ENCODE data around the gene CELA2B. TPM values are rescaled to one million over a fixed set of nuclear protein-coding genes. Genes with fewer than 3 reads are reported as not detected.

The CELA2B gene
- total and polyA plus RNA-seq, 10 of the 15 experiments (the other 5 are each of a cell fraction or from before 2014, with no cell fraction given): not detected

DNA sequence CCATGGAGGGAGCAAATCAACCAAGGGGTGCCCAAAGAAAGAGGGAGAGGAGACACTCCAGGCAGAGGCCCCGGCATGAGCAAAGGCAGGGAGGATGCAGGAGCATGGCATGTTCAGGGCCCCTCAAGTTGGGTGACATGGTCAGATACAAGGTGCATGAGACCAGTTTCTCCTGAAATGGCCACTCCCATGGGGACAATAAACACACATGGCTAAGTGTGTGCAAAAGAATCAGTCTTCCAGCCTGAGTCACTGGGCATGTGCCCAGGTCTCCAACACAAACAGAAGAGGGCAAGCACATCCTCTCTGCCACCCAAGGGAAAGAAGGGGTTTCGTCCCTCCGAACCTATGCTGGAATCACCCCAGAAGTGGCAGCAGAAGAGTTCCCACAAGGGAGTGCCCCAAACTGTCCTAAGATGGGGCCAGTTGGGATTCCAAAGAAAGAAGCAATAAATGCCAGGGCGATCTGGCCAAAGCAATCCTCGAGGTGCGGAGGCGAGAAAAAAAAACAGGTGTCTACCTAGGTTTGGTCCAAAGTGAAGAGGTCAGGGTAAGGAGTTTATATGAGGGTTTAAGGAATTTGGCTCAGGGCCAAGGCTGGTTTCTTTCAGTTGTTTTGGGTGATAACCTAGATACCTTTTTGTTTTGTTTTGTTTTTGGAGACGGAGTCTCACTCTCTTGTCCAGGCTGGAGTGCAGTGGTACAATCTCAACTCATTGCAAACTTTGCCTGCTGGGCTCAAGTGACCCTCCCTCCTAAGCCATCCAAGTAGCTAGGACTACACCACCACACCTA lies 34.9 kb downstream of the CELA2B start:
- Histone ChIP-seq H4K20me1 (ENCODE audit: control insufficient read depth, insufficient read depth) (no peaks in the 10 kb centered on the region), H3K9me3 (replicated peaks; ENCODE audit: control insufficient read depth, insufficient read depth, low read length) (no peaks in the 10 kb centered on the region), H3K27me3 (replicated peaks in 1 of 2; ENCODE audit: control insufficient read depth in 2 of 2, insufficient read depth in 2 of 2, low read length in 1 of 2) (no peaks in the 10 kb centered on the region), H2AFZ (ENCODE audit: control insufficient read depth, low read depth, low read length) (no peak overlapping the region), H3K4me1 (ENCODE audit: control insufficient read depth, insufficient read depth, low read length) (peaks cover 9% of the 10 kb centered on the region), H3K27ac (ENCODE audit: control insufficient read depth, insufficient read depth) (no peak overlapping the region), H3K4me3 (no peak overlapping the region), H3K4me2 (ENCODE audit: control insufficient read depth, insufficient read depth) (no peak overlapping the region), H3K36me3 (ENCODE audit: control insufficient read depth in 2 of 2, insufficient read depth in 2 of 2, low read length in 1 of 2) (no peaks in the 10 kb centered on the region; a peak in 1 of 4 replicates), H3K79me2 (ENCODE audit: control insufficient read depth, insufficient read depth, low read length) (no peaks in the 10 kb centered on the region), H3K9ac (ENCODE audit: control insufficient read depth, insufficient read depth, low read length) (no peak overlapping the region)
- ATAC-seq: no peak
- FAIRE-seq: no peak
- no peak for DNase-seq (ENCODE audit: low read depth, low spot score)
- POLR2A ChIA-PET: no interaction called here
- TF ChIP-seq DPF2 (IDR thresholded peaks at IDR 0.05): no peak
- TF ChIP-seq, protein P1, sequence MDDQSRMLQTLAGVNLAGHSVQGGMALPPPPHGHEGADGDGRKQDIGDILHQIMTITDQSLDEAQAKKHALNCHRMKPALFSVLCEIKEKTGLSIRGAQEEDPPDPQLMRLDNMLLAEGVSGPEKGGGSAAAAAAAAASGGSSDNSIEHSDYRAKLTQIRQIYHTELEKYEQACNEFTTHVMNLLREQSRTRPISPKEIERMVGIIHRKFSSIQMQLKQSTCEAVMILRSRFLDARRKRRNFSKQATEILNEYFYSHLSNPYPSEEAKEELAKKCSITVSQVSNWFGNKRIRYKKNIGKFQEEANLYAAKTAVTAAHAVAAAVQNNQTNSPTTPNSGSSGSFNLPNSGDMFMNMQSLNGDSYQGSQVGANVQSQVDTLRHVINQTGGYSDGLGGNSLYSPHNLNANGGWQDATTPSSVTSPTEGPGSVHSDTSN (IDR thresholded peaks at IDR 0.05; ENCODE audit: insufficient replicate concordance, low read depth, low read length): no peak
- TF ChIP-seq SREBF2 (IDR thresholded peaks at IDR 0.05; ENCODE audit: low read length): no peak
- TF ChIP-seq EZH2 (IDR thresholded peaks at IDR 0.05; ENCODE audit: borderline replicate concordance, control insufficient read depth, low read depth, low read length): no peak
- TF ChIP-seq RBBP5 (conservative IDR thresholded peaks at IDR 0.05): no peak
- BruUV-seq (replicated peaks): no TSS peak
- intact Hi-C loops (cut with micrococcal nuclease; ENCODE audit: unreplicated experiment): no loop called here
- in situ Hi-C loops (cut with MboI): no loop called here
- 98% methylated on average over 8 of the region's 8 CpGs for WGBS (ENCODE audit: insufficient coverage, insufficient replicate concordance, low lambda C conversion rate, missing lambda C conversion rate)
- RAD21 ChIA-PET (ENCODE audit: unreplicated experiment): no interaction called here
- CTCF ChIA-PET: no interaction called here
- SMC1A ChIA-PET (ENCODE audit: uncharacterized antibody, unreplicated experiment): no interaction called here

DNA sequence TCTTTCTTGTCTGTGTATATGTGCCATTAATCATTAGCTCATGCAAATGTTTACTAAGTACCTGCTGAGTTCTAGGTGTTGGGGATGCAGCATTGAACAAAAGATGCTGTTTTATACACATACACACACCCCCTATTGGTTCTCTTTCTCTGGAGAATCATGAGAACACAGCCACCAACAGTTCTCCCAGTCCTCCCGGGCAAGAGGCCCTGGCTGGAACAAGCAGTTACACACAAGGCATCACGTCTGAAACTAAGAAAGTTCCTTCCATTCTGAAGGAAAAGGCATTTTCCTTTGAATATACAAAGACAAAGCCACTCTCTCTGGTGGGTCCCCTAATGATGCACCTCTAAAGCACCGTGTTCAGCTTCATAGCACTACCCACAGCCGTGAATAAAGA lies 37.3 kb downstream of the CELA2B start:
- H3K9me3 ChIP-seq (replicated peaks; ENCODE audit: control insufficient read depth, insufficient read depth, low read length): no peaks in the 10 kb centered on the region
- in situ Hi-C loops (cut with MboI): no loop called here
- WGBS (ENCODE audit: insufficient coverage, insufficient replicate concordance, low lambda C conversion rate, missing lambda C conversion rate): 80% methylated on average over 4 of the region's 4 CpGs
- no peak for TF ChIP-seq CHD4 (IDR thresholded peaks at IDR 0.05)
- TF ChIP-seq, protein P2, sequence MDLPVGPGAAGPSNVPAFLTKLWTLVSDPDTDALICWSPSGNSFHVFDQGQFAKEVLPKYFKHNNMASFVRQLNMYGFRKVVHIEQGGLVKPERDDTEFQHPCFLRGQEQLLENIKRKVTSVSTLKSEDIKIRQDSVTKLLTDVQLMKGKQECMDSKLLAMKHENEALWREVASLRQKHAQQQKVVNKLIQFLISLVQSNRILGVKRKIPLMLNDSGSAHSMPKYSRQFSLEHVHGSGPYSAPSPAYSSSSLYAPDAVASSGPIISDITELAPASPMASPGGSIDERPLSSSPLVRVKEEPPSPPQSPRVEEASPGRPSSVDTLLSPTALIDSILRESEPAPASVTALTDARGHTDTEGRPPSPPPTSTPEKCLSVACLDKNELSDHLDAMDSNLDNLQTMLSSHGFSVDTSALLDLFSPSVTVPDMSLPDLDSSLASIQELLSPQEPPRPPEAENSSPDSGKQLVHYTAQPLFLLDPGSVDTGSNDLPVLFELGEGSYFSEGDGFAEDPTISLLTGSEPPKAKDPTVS (IDR thresholded peaks at IDR 0.05; ENCODE audit: low read depth, low read length): no peak
- no peak for TF ChIP-seq CBFB (IDR thresholded peaks at IDR 0.05; ENCODE audit: low read depth)
- no peak for TF ChIP-seq STAT1 (conservative IDR thresholded peaks at IDR 0.05)
- TF ChIP-seq ASH2L (IDR thresholded peaks at IDR 0.05; ENCODE audit: borderline replicate concordance, low read depth): no peak
- TF ChIP-seq, protein P3, sequence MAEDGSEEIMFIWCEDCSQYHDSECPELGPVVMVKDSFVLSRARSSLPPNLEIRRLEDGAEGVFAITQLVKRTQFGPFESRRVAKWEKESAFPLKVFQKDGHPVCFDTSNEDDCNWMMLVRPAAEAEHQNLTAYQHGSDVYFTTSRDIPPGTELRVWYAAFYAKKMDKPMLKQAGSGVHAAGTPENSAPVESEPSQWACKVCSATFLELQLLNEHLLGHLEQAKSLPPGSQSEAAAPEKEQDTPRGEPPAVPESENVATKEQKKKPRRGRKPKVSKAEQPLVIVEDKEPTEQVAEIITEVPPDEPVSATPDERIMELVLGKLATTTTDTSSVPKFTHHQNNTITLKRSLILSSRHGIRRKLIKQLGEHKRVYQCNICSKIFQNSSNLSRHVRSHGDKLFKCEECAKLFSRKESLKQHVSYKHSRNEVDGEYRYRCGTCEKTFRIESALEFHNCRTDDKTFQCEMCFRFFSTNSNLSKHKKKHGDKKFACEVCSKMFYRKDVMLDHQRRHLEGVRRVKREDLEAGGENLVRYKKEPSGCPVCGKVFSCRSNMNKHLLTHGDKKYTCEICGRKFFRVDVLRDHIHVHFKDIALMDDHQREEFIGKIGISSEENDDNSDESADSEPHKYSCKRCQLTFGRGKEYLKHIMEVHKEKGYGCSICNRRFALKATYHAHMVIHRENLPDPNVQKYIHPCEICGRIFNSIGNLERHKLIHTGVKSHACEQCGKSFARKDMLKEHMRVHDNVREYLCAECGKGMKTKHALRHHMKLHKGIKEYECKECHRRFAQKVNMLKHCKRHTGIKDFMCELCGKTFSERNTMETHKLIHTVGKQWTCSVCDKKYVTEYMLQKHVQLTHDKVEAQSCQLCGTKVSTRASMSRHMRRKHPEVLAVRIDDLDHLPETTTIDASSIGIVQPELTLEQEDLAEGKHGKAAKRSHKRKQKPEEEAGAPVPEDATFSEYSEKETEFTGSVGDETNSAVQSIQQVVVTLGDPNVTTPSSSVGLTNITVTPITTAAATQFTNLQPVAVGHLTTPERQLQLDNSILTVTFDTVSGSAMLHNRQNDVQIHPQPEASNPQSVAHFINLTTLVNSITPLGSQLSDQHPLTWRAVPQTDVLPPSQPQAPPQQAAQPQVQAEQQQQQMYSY (CRISPR knock-in tag; IDR thresholded peaks at IDR 0.05): no peak

More for the DNA sequence above, 37.3 kb downstream of the CELA2B start:
- ChIA-PET POLR2A (interaction anchor here (1.0 kb wide), 1 partner anchor 11 kb away, joined by 3 read pairs; the partner anchor contains the start of gene CASP9), RAD21 (ENCODE audit: unreplicated experiment) (no interaction called here), CTCF (interaction anchor here (1.5 to 2.5 kb wide), 2 partner anchors 12 to 13 kb away, joined by 4 to 8 read pairs; no protein-coding TSS in a partner anchor), SMC1A (ENCODE audit: uncharacterized antibody, unreplicated experiment) (interaction anchor here (0.7 kb wide), 1 partner anchor 190 kb away, joined by 4 read pairs; no protein-coding TSS in a partner anchor)
- Histone ChIP-seq H3K4me2 (ENCODE audit: control insufficient read depth, insufficient read depth) (no peak overlapping the region), H3K9ac (ENCODE audit: control insufficient read depth, insufficient read depth, low read length) (no peak overlapping the region), H3K36me3 (ENCODE audit: control insufficient read depth in 2 of 2, insufficient read depth in 2 of 2, low read length in 1 of 2) (no peaks in the 10 kb centered on the region; a peak in 1 of 4 replicates), H3K4me1 (ENCODE audit: control insufficient read depth, insufficient read depth, low read length) (peaks cover 9% of the 10 kb centered on the region), H3K27ac (ENCODE audit: control insufficient read depth, insufficient read depth) (no peak overlapping the region), H3K79me2 (ENCODE audit: control insufficient read depth, insufficient read depth, low read length) (no peaks in the 10 kb centered on the region), H3K4me3 (no peak overlapping the region), H3K27me3 (replicated peaks in 1 of 2; ENCODE audit: control insufficient read depth in 2 of 2, insufficient read depth in 2 of 2, low read length in 1 of 2) (no peaks in the 10 kb centered on the region), H4K20me1 (ENCODE audit: control insufficient read depth, insufficient read depth) (no peaks in the 10 kb centered on the region), H2AFZ (ENCODE audit: control insufficient read depth, low read depth, low read length) (no peak overlapping the region)
- DNase-seq (ENCODE audit: low read depth, low spot score) (no peak), ATAC-seq (no peak), FAIRE-seq (no peak)
- no TSS peak for BruUV-seq (replicated peaks)
- intact Hi-C loops (cut with micrococcal nuclease; ENCODE audit: unreplicated experiment): no loop called here

Data from GM12878 (cell line).